ENCODE measurements around the gene GRID1.

The GRID1 gene

DNA sequence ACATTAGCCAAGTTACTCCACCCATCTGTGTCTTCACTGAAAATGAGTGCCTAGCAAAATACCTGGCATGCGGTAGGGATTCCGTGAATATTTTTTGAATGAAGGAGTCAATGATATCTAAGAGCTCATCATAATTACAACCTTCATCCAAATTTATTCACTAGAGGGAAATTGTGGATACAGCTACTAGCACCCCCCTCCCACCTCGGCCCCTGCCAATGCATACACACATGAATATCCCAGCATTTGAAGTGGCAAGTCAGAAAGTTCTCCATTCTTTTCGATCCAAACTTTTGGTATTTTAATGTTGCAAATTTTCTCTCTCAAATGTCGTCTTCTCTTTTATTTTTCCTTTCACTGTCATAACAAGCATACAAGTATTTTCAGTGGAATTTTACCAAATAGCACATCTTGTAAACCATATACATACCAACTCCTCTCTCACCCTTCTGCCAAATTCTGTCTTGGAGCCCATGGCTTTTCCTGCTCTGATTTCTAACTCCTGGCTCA lies 164.3 kb downstream of the GRID1 start:
- in situ Hi-C loops (cut with MboI; ENCODE audit: low pct_unique_long_range_greater_than_20kb, low sequenced_read_pairs, unreplicated experiment) = no loop called here
- DNase-seq (ENCODE audit: low spot score) = no peak
- TF ChIP-seq, protein P1, sequence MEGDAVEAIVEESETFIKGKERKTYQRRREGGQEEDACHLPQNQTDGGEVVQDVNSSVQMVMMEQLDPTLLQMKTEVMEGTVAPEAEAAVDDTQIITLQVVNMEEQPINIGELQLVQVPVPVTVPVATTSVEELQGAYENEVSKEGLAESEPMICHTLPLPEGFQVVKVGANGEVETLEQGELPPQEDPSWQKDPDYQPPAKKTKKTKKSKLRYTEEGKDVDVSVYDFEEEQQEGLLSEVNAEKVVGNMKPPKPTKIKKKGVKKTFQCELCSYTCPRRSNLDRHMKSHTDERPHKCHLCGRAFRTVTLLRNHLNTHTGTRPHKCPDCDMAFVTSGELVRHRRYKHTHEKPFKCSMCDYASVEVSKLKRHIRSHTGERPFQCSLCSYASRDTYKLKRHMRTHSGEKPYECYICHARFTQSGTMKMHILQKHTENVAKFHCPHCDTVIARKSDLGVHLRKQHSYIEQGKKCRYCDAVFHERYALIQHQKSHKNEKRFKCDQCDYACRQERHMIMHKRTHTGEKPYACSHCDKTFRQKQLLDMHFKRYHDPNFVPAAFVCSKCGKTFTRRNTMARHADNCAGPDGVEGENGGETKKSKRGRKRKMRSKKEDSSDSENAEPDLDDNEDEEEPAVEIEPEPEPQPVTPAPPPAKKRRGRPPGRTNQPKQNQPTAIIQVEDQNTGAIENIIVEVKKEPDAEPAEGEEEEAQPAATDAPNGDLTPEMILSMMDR (IDR thresholded peaks at IDR 0.05; ENCODE audit: extremely low read depth, insufficient read depth, missing control alignments) = no peak

DNA sequence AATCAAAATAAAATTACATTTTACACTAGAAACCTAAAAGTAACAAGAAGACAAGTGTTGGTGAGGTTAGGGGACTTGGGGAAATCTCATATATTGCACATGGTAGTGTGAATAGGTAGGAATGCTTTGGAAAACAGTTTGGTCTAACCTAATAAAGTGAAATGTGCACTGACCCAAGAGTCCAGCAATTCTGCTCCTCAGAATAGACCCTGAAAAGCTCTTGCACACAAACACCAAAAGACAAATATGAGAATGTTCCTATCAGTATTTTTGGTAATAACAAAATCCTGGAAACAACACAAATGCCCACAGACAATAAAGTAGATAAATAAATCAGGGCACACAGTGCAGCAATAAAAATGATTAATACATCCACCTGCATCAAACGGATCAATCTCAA lies 165.7 kb downstream of the GRID1 start:
- TF ChIP-seq, protein P1 (IDR thresholded peaks at IDR 0.05; ENCODE audit: extremely low read depth, insufficient read depth, missing control alignments) = no peak
- in situ Hi-C loops (cut with MboI; ENCODE audit: low pct_unique_long_range_greater_than_20kb, low sequenced_read_pairs, unreplicated experiment) = no loop called here
- DNase-seq (ENCODE audit: low spot score) = no peak

DNA sequence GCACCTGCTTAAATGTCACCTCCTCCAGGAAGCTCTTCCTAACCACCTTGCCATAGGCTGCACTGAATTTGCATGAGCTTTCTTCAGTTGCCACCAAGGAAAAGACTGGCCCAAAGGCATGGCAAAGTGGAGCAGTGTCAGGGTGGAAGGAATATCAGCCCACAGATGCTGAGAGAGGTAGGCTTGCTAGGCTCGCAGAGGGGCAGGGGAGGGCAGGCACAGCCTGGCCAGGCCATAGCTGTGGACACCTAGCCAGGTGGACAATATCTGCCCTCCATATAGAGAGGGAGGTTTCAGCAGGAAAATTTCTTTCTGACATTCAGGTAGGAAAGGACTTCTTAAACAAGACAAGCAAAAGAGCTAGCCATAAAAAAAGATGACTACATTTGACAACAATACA lies 166.3 kb downstream of the GRID1 start:
- TF ChIP-seq, protein P1 (IDR thresholded peaks at IDR 0.05; ENCODE audit: extremely low read depth, insufficient read depth, missing control alignments) = no peak
- in situ Hi-C loops (cut with MboI; ENCODE audit: low pct_unique_long_range_greater_than_20kb, low sequenced_read_pairs, unreplicated experiment) = no loop called here
- DNase-seq (ENCODE audit: low spot score) = no peak

DNA sequence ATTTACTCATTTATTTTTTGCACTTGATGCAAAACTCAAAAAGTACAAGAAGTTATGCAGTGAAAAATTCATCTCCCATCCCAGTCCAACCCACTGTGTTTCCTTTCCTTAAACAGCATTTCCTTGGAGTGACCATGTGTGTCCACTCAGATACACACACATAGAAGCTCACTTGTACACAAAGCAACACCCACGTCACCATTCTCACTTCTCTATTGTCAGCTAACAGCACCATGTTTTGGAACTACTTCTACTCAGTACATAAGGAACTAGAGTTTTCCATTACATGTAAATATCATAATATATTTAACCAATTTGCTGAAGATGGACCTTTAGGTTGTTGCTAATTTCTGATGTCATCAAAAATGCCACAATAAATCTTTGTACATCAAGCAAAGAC lies 167.6 kb downstream of the GRID1 start:
- TF ChIP-seq, protein P1 (IDR thresholded peaks at IDR 0.05; ENCODE audit: extremely low read depth, insufficient read depth, missing control alignments) = no peak
- in situ Hi-C loops (cut with MboI; ENCODE audit: low pct_unique_long_range_greater_than_20kb, low sequenced_read_pairs, unreplicated experiment) = no loop called here
- no peak for DNase-seq (ENCODE audit: low spot score)

DNA sequence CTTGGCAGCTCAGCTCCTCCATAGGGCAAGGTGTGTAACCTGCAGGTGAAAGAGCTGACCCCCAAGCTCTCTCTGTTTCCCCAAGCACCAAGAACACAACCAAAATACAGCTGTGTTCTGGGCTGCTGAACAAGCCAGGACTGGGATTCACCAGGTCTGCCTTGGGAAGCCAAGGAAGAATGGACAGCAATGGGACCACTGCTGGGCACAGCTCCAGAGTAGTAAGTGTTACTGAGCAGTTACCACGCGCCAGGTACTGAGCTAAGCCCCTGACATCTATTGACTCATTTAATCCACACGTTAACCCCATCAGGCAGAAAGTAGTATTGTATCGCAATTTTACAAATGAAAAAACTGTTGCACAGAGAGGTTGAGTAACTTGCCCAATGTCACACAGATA lies 168.3 kb downstream of the GRID1 start:
- TF ChIP-seq, protein P1 (IDR thresholded peaks at IDR 0.05; ENCODE audit: extremely low read depth, insufficient read depth, missing control alignments) = no peak
- in situ Hi-C loops (cut with MboI; ENCODE audit: low pct_unique_long_range_greater_than_20kb, low sequenced_read_pairs, unreplicated experiment) = no loop called here

DNA sequence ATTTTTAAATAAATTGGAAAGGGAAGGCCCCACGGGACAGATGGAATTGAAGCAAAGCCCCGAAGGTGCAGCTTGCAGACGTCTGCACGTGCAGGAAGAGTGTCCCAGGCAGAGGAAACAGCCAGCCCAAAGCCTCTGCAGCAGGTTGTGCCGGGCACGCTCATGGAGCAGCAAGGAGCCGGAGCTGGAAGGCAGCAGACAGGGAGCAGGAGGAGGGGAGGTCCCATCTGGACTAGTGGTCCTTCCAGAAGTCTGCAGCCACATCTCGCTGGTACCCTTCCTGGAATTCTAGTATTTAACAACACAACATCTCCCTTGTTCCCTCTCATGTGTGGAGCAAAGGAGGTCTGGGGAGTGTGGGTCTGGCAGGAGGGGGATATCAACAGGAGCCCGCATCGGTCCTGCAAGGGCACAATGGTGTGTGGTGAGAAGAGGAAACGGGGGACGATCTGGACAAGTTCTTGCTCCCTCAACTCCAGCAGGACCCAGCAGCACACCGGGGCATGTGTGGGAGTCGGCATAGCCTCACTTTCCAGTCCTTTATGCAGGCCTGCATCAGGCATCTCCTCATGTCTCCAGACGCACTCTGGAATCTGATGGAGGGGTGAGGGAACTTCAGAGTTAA lies 169.3 kb downstream of the GRID1 start:
- TF ChIP-seq, protein P1 (IDR thresholded peaks at IDR 0.05; ENCODE audit: extremely low read depth, insufficient read depth, missing control alignments) = no peak
- no peak for DNase-seq (ENCODE audit: low spot score)
- in situ Hi-C loops (cut with MboI; ENCODE audit: low pct_unique_long_range_greater_than_20kb, low sequenced_read_pairs, unreplicated experiment) = no loop called here

More for the DNA sequence above, 168.3 kb downstream of the GRID1 start:
- no peak for DNase-seq (ENCODE audit: low spot score)
